ENCODE results near the gene TREM2. TPM values are rescaled to one million over a fixed set of nuclear protein-coding genes. Genes with fewer than 3 reads are reported as not detected.

TREM2 gene
- not detected in 2 replicates for total RNA-seq

DNA sequence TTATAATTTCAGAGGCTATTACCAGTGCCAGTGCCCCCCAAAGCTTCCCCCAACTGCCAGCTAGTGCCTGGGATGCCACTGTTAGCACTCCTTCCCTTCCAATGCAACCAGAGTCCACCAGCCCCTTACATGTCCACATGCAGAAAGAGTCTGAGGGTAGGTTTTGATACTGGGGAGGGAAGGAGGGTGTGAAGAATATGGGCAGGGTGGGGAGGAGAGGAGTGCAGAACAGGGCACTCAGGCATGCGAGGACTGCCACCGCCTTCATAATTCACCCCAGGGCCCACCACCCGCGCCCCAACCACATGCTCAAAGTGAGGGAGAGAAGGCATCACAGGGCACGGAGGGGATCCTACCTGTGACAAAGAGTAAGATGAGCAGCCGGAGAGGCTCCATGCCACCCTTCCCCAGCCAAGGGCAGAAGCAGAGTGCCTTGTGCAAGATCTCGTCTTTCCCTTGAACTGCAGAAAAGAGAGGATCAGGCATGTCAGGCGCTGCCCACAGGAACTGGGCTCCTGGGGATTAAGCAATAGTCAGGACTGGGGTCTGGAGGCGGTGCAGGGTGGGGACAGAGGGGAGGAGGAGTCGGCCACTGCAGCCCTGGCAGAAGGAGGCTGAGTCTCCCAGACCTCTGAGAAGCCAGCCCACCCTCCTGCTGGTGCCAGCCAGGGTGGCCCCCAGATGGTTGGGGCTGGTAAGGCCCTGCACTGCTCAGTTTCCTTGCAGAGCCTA, at the start of gene TREM2:
TREM2 (minus strand) TSS at position 430 of the 732 bp plus-strand sequence; CDS start at position 396, 34 bp downstream.
- TF ChIP-seq, protein P1, sequence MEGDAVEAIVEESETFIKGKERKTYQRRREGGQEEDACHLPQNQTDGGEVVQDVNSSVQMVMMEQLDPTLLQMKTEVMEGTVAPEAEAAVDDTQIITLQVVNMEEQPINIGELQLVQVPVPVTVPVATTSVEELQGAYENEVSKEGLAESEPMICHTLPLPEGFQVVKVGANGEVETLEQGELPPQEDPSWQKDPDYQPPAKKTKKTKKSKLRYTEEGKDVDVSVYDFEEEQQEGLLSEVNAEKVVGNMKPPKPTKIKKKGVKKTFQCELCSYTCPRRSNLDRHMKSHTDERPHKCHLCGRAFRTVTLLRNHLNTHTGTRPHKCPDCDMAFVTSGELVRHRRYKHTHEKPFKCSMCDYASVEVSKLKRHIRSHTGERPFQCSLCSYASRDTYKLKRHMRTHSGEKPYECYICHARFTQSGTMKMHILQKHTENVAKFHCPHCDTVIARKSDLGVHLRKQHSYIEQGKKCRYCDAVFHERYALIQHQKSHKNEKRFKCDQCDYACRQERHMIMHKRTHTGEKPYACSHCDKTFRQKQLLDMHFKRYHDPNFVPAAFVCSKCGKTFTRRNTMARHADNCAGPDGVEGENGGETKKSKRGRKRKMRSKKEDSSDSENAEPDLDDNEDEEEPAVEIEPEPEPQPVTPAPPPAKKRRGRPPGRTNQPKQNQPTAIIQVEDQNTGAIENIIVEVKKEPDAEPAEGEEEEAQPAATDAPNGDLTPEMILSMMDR (IDR thresholded peaks at IDR 0.05; ENCODE audit: insufficient read depth, low read depth, low read length), result no peak
- no peak for DNase-seq (ENCODE audit: low read depth)
- no peak within 1 kb of the TSS for H3K4me3 ChIP-seq (ENCODE audit: low read depth, low read length)

DNA sequence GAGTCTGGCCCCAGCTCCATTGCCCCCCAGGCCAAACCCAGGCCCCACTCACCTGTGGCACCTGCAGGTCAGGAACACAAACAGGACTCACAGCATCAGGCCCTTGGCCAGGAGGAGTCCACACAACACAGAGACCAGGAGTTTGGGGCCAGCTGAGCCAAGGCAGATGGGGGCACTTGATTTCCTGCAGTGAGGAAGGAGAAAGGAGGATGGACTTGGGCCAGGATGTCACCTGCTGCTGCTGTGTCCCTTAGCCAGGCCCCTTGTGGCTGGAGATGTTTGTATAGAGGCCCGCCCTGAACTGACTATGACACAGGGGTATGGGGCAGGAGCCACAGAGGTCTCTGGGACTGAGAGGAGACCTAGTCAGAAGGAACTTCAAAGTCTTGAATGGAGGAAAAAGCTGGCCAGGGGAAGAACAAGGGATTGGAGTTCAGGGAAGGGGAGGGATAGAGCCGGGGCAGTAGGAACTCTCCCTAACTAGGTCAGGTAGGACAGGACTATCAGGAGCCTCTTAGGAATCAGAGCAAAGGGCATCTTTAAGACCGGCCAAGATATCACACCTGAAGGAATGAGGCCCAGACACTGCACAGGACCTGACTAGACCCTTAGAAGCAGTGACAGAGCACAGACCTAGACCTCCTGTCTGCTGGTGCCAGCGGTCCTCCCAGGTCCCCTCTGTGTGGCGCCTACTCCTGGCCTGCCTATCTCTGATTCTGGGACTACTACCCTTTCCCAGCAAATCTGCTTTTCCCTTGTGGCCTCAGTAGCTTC, 46.8 kb upstream of the TREM2 start:
- TF ChIP-seq, protein P1 (IDR thresholded peaks at IDR 0.05; ENCODE audit: insufficient read depth, low read depth, low read length), result no peak
- H3K4me3 ChIP-seq (ENCODE audit: low read depth, low read length), result no peak overlapping the region
- DNase-seq (ENCODE audit: low read depth), result no peak

DNA sequence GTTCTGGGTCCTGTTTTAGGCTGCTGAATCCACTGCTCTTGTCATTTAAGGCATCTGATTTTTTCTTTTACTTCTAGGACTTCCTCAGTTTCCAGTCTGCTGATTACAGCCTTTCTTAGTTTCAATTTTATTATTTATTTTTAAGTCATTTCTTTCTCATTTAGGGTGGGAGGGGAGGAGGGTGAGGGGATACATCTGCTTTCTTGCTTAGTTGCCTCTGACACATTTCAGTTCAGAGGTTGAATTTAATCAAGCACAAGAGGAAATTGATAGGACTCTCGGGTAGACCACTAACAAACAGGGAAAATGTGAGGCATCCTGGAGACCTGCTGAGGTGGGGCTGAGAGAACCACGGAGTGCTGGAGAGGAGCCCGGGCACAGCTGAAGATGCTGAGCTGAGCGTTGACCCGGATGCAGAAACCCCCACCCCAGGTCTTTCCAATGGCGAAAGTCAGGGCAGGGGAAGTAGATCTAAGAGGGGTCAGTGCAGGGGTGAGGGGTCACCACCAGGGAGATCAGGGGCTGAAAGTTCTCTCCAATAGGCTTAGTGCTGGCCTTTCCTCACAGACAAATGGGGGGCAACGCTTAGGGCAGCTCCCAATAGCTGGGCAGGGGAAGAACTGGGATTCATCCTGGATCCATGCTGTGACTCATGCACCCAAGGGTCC, 45.7 kb upstream of the TREM2 start:
- TF ChIP-seq, protein P1 (IDR thresholded peaks at IDR 0.05; ENCODE audit: insufficient read depth, low read depth, low read length), result no peak
- no peak for DNase-seq (ENCODE audit: low read depth)
- H3K4me3 ChIP-seq (ENCODE audit: low read depth, low read length), result no peak overlapping the region

DNA sequence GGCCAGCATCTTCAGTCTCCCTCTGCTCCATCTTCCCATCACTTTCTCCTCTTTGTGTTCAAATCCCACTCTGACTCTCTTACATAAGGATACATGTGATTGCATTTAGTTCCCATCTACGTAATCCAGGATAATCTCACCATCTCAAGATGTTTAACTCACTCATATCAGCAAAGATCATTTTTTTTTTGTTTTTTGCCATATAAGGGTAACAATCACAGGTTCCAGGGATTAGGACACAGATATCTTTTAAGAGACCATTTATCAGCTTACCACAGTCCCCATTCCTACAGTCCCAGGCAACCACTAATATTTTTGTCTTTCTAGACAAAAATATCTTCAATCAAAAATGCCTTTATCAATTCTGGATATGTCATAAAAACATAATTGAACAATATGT, 41.2 kb upstream of the TREM2 start:
- TF ChIP-seq, protein P1 (IDR thresholded peaks at IDR 0.05; ENCODE audit: insufficient read depth, low read depth, low read length), result no peak
- no peak overlapping the region for H3K4me3 ChIP-seq (ENCODE audit: low read depth, low read length)
- no peak for DNase-seq (ENCODE audit: low read depth)

DNA sequence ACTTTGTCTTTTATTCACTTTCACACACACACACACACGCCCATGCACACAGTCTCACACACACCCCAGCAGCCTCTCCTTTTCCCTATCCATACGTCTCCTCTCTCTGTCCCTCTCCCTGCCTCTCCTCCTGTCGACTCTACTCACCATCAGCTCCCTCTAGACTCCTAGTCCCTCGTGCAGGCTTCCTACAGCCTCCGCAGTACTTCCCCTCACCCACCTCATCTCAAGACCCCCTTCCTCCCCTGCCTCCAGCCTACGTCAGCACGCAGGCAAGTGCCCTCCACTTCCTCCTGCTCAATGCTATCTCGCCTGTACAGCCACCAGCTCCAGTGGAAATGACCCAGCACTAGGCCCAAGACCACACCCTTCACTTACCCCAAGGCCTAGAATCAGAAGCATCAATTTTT, 38.9 kb upstream of the TREM2 start:
- TF ChIP-seq, protein P1 (IDR thresholded peaks at IDR 0.05; ENCODE audit: insufficient read depth, low read depth, low read length), result no peak
- H3K4me3 ChIP-seq (ENCODE audit: low read depth, low read length), result no peak overlapping the region
- no peak for DNase-seq (ENCODE audit: low read depth)

DNA sequence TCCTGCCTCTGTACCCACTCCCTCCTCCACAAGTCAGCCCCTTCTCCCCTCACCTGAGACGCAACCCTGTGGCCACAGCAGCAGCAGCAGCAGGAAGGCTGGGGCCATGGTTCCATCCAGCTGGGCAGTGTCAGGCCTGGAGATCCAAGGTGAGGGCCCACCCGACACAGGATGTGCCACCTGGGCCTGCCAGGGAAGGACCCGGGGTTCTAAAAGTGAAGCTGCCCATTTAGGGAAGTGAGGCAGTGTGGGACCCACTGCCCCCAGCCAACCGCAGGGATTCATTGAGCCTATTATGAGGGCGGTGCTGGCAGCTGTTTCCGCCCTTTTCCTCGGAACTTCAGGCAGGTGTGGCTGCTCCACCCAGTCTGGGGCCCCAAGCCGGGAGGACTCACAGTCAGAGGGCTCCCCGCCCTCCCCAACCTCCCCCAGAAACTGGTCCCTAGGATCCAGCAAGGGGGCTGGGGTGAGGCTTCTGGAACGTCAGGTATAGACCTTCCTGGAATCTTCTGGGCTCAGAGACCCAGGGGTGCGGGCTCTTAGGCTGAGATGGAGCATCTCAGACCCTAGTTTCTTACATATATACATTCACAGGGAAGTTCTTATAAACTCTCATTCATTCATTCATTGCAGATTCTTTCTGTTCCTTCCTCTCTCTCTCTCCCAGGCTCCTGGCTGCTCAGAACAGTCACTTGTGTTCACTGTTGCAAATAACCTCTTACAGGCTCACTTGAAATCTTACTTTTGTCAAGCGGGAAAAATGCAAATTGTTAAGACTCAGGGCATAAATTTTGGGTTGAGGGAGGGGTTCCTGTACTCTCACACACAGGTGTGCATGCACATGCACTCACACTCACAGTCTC, 38.2 kb upstream of the TREM2 start, which contains the start of gene TREML2:
TREML2 (minus strand) TSS at position 249 of the 863 bp plus-strand sequence; CDS start at position 108, 141 bp downstream.
- TF ChIP-seq, protein P1 (IDR thresholded peaks at IDR 0.05; ENCODE audit: insufficient read depth, low read depth, low read length), result no peak
- H3K4me3 ChIP-seq (ENCODE audit: low read depth, low read length), result no peak within 1 kb of the TSS
- DNase-seq (ENCODE audit: low read depth), result no peak

Measured in fibroblast of villous mesenchyme (primary cell).